Measurements from ENCODE around the gene RFWD3. TPM values are rescaled to one million over a fixed set of nuclear protein-coding genes. Genes with fewer than 3 reads are reported as not detected.
"Not testable (repeated sequence)": the region's sequence is repeated elsewhere in the genome, so short reads cannot be mapped to it uniquely, and the experiment has no call there.

Gene RFWD3
- total RNA-seq, 2 donors from 2014 or later = 34.2 to 61.2 TPM

GRCh38 chr16:74695450-74696422 lies 29.1 kb upstream of the RFWD3 start:
- Mint-ChIP-seq H3K27me3 (no peaks in the 10 kb centered on the region), H3K36me3 (ENCODE audit: low read depth) (peaks cover 10% of the 10 kb centered on the region), H3K4me3 (peak overlapping the region; percentile 93), H3K4me1 (peaks cover 48% of the 10 kb centered on the region), H3K27ac (peak overlapping the region; percentile 19)
- ATAC-seq (peak; percentile 80), DNase-seq (peak; percentile 30 to 43 (median 38))
- no peaks in the 10 kb centered on the region for H3K9me3 ChIP-seq (ENCODE audit: control insufficient read depth, low read length, poor library complexity, severe bottlenecking)

DNA sequence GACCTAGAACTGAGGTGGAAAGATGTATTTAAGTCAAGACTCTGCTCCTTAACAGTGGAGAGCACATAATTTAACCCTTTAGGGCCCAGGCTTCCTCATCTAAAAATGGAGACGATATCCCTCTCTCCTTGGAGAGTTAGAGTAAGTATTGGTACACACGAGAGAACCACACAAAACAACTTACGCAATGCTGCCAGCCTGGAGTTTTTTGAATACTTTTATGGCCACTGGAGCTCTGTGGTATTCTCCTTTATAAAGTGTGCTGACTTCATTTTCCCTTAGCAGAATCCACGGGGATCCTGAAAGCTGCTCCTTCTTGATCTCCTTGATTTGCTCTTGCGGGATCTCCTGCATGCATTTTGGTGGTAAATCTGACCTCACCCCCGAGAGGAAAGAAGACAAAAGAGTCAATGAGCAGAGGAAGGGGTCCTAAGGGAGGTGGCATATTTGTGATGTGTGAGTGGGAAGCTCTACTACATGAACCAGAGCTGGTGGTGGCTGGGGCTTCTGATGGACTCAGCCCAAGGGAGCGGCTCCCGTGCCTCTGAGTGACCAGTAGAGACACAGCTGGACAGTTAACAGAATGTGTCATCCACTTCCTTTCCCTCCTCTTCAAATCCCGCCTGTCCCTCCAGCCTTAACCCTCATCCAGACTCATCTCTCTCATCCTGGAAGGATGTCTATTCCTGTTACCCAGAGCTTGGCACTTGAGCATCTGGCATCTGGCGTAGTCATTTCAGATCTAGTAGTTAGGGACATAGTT lies 24.6 kb upstream of the RFWD3 start:
- Mint-ChIP-seq H3K27me3 (no peaks in the 10 kb centered on the region), H3K27ac (no peak overlapping the region), H3K4me3 (no peak overlapping the region), H3K36me3 (ENCODE audit: low read depth) (peaks cover 16% of the 10 kb centered on the region), H3K4me1 (peaks cover 25% of the 10 kb centered on the region)
- no peaks in the 10 kb centered on the region for H3K9me3 ChIP-seq (ENCODE audit: control insufficient read depth, low read length, poor library complexity, severe bottlenecking)
- no peak for DNase-seq
- ATAC-seq = no peak

GRCh38 chr16:74682556-74682955 lies 15.9 kb upstream of the RFWD3 start:
- Mint-ChIP-seq H3K4me3 (no peak overlapping the region), H3K27me3 (no peaks in the 10 kb centered on the region), H3K4me1 (no peaks in the 10 kb centered on the region), H3K36me3 (ENCODE audit: low read depth) (no peaks in the 10 kb centered on the region), H3K27ac (no peak overlapping the region)
- no peak for DNase-seq
- H3K9me3 ChIP-seq (ENCODE audit: control insufficient read depth, low read length, poor library complexity, severe bottlenecking) = no peaks in the 10 kb centered on the region
- ATAC-seq = no peak

- DNase-seq = no peak
- H3K27me3 Mint-ChIP-seq = no peaks in the 10 kb centered on the region
- no peak overlapping the region for H3K4me3 Mint-ChIP-seq
- no peak for ATAC-seq
- H3K4me1 Mint-ChIP-seq = no peaks in the 10 kb centered on the region
- H3K36me3 Mint-ChIP-seq (ENCODE audit: low read depth) = no peaks in the 10 kb centered on the region
- no peaks in the 10 kb centered on the region for H3K9me3 ChIP-seq (ENCODE audit: control insufficient read depth, low read length, poor library complexity, severe bottlenecking)
- no peak overlapping the region for H3K27ac Mint-ChIP-seq
Measured at GRCh38 chr16:74680681-74681080, 14.0 kb upstream of the RFWD3 start.

DNA sequence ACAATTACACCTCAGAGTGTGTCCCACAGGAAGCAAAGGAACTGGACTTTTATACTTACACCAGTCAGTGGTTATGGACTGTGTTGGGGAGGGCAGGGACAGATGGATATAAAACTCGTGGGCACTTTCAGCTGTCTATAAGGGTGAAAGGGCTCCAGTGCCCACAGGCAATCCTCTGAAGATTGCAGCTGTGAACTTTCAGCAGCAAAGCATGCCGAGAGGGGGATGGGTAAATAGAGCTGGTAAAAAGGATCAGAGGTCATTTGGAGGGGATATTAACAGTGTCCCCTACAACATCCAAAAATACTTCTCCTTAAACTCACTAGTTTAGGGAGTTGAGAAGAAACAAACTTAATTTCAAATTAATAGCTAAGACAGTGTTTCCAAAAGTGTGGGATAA lies 13.3 kb upstream of the RFWD3 start:
- Mint-ChIP-seq H3K27me3 (no peaks in the 10 kb centered on the region), H3K4me1 (no peaks in the 10 kb centered on the region), H3K36me3 (ENCODE audit: low read depth) (no peaks in the 10 kb centered on the region), H3K4me3 (no peak overlapping the region), H3K27ac (no peak overlapping the region)
- no peaks in the 10 kb centered on the region for H3K9me3 ChIP-seq (ENCODE audit: control insufficient read depth, low read length, poor library complexity, severe bottlenecking)
- DNase-seq = no peak
- ATAC-seq = no peak

DNA sequence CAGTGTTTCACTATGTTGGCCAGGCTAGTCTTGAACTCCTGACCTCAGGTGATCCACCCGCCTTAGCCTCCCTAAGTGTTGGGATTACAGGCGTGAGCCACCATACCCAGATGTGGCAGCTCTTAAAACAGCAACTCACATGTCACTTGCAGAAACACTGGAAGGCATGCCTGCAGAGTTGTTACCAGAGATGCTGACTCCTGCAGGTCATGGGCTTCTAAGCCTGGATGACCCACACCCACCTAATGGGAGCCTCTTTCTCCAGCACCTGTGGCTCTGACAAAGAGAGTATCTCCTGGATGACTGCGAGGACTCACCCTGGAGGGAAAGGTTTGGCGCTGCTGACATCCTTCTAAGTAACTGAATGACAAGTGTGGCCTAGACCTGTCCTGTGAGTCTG lies 11.2 kb upstream of the RFWD3 start:
- no peaks in the 10 kb centered on the region for H3K27me3 Mint-ChIP-seq
- H3K36me3 Mint-ChIP-seq (ENCODE audit: low read depth) = peaks cover 3% of the 10 kb centered on the region

GRCh38 chr16:74673876-74674275 lies 7.2 kb upstream of the RFWD3 start:
- Mint-ChIP-seq H3K4me1 (no peaks in the 10 kb centered on the region), H3K27me3 (no peaks in the 10 kb centered on the region), H3K4me3 (no peak overlapping the region), H3K27ac (no peak overlapping the region), H3K36me3 (ENCODE audit: low read depth) (peaks cover 5% of the 10 kb centered on the region)
- DNase-seq (no peak), ATAC-seq (no peak)
- H3K9me3 ChIP-seq (ENCODE audit: control insufficient read depth, low read length, poor library complexity, severe bottlenecking) = no peaks in the 10 kb centered on the region

More for the DNA sequence above, 11.2 kb upstream of the RFWD3 start:
- DNase-seq = no peak
- H3K27ac Mint-ChIP-seq = no peak overlapping the region
- H3K4me1 Mint-ChIP-seq = no peaks in the 10 kb centered on the region
- no peak for ATAC-seq
- no peaks in the 10 kb centered on the region for H3K9me3 ChIP-seq (ENCODE audit: control insufficient read depth, low read length, poor library complexity, severe bottlenecking)
- H3K4me3 Mint-ChIP-seq = no peak overlapping the region

GRCh38 chr16:74668877-74669276 lies 2.2 kb upstream of the RFWD3 start:
- H3K9me3 ChIP-seq (ENCODE audit: control insufficient read depth, low read length, poor library complexity, severe bottlenecking); DNase-seq; H3K4me3 Mint-ChIP-seq; ATAC-seq; H3K36me3 Mint-ChIP-seq (ENCODE audit: low read depth); H3K27ac Mint-ChIP-seq; H3K27me3 Mint-ChIP-seq: not testable (repeated sequence)
- H3K4me1 Mint-ChIP-seq = peaks cover 10% of the 10 kb centered on the region

- H3K9me3 ChIP-seq (ENCODE audit: control insufficient read depth, low read length, poor library complexity, severe bottlenecking) = no peaks in the 10 kb centered on the region
- ATAC-seq (no peak), DNase-seq (peak in 2 of 3 donors; percentile 19 to 22)
- peak overlapping the region; percentile 86 for H3K27ac Mint-ChIP-seq
- H3K4me3 Mint-ChIP-seq = peak overlapping the region; percentile 95
- no peaks in the 10 kb centered on the region for H3K27me3 Mint-ChIP-seq
- H3K4me1 Mint-ChIP-seq = peaks cover 22% of the 10 kb centered on the region
- H3K36me3 Mint-ChIP-seq (ENCODE audit: low read depth) = peaks cover 2% of the 10 kb centered on the region
Measured at GRCh38 chr16:74667255-74667700, 601 bp upstream of the RFWD3 start.

DNA sequence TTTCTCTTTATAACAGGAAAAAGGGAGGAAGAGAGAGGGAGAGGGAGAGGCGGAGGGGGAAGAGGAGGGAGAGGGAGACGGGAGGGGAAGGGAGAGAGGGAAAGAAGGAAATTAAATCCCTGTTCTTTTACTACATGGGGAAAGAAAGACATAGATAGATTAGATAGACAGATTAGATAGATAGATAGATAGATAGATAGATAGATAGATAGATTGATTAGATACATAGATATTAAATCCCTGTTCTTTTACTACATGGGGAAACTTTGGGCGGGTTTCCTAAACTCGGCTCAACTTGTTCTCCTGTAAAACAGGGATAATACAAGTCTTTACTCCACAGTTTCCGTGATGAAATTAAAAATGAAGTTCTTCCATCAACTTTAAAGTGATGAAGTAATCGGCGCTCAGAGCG lies 661 bp downstream of the RFWD3 start:
- Mint-ChIP-seq H3K4me3 (peak overlapping the region; percentile 95), H3K36me3 (ENCODE audit: low read depth) (no peaks in the 10 kb centered on the region), H3K27me3 (no peaks in the 10 kb centered on the region), H3K4me1 (peaks cover 24% of the 10 kb centered on the region), H3K27ac (peak overlapping the region; percentile 86)
- DNase-seq (no peak), ATAC-seq (no peak)
- no peaks in the 10 kb centered on the region for H3K9me3 ChIP-seq (ENCODE audit: control insufficient read depth, low read length, poor library complexity, severe bottlenecking)

DNA sequence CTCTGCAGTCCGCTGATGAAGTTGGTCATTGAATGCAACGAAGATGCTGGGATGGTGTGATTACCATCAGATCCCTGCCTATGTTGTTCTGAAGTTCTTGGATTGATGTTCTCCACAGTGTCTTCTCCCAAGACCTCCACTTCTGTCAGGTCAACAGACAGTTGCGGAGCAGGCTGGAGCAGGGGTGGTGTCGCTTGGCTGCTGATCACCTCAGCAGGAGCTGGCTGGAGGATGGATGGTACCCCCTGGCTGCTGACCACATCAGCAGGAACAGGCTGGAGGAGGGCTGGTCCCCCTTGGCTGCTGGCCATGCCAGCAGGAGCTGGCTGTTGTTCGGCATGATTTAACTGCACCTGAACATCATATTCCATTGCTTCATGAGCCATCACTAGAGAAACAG lies 5.6 kb downstream of the RFWD3 start:
- DNase-seq = no peak
- H3K4me3 Mint-ChIP-seq = no peak overlapping the region

GRCh38 chr16:74660383-74660782 lies 6.3 kb downstream of the RFWD3 start:
- H3K27me3 Mint-ChIP-seq = no peaks in the 10 kb centered on the region
- no peak for DNase-seq
- H3K36me3 Mint-ChIP-seq (ENCODE audit: low read depth) = peaks cover 2% of the 10 kb centered on the region
- H3K27ac Mint-ChIP-seq = no peak overlapping the region
- H3K4me1 Mint-ChIP-seq = peaks cover 45% of the 10 kb centered on the region
- no peak overlapping the region for H3K4me3 Mint-ChIP-seq
- no peaks in the 10 kb centered on the region for H3K9me3 ChIP-seq (ENCODE audit: control insufficient read depth, low read length, poor library complexity, severe bottlenecking)
- no peak for ATAC-seq

More for the DNA sequence above, 5.6 kb downstream of the RFWD3 start:
- Mint-ChIP-seq H3K27me3 (no peaks in the 10 kb centered on the region), H3K4me1 (peaks cover 41% of the 10 kb centered on the region), H3K27ac (no peak overlapping the region), H3K36me3 (ENCODE audit: low read depth) (peaks cover 2% of the 10 kb centered on the region)
- no peak for ATAC-seq
- H3K9me3 ChIP-seq (ENCODE audit: control insufficient read depth, low read length, poor library complexity, severe bottlenecking) = no peaks in the 10 kb centered on the region

DNA sequence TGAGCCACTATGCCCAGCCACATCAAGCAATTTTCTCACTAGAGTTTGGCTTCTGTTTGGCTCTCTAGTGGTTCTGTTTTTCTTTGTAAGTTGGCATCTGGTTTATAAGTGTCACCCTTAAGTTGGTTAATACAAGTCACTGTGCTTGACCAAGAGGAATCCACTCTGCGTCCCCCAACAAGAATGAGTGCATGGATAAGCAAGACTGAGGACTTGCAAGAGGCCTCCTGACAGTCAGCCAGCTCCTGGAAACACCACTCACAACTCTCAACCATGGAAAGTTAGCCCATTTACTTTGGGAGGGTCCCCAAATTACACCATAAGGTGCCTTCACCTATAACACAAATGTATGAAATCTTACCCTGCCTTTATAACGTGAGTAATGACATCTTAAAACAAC lies 7.6 kb downstream of the RFWD3 start:
- H3K36me3 Mint-ChIP-seq (ENCODE audit: low read depth) = peaks cover 2% of the 10 kb centered on the region
- H3K27me3 Mint-ChIP-seq = no peaks in the 10 kb centered on the region

More for the DNA sequence above, 7.6 kb downstream of the RFWD3 start:
- ATAC-seq (no peak), DNase-seq (no peak)
- no peak overlapping the region for H3K4me3 Mint-ChIP-seq
- H3K4me1 Mint-ChIP-seq = peaks cover 54% of the 10 kb centered on the region
- no peaks in the 10 kb centered on the region for H3K9me3 ChIP-seq (ENCODE audit: control insufficient read depth, low read length, poor library complexity, severe bottlenecking)
- H3K27ac Mint-ChIP-seq = peak overlapping the region; percentile 19
